ENCODE data around the gene SCOC.

SCOC gene

DNA sequence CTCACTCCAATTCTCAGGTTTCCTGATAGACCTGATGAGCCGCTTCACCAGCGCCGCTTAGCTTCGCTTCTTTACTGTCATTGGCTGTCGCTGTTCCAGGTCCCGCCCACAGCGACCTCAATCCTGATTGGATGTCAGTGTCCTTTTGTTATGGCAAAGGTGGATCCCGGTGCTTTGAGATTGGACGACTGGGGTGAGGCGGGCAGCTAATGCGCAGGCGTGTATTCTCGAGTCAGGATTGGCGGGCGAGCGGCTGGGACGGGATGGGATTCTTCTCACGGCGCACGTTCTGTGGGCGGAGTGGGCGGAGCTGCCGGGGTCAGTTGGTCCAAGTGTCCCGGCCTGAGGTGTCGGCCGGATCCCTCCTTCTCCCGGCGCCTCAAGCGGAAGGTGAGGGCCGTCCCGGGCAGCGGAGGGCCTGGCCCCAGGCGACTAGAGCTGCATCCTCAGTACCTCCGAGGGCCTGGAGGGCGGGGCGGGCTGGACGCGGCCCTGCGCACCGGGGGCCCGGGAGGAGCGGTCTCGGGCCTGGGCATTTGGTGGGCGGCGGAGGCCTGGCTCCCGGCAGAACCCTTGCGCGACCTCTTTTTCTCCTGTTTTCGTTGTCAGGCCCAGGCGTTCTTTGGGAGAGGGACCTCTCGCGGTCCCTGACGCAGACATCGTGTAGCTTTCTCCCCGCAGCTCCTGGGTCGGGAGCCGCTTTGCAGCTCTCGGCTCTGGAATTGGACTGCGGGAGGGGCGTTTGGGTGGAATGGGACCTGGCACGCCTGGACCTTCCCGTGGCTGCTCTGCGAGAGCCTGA is at the start of gene SCOC:
SCOC (plus strand) TSS at position 319 of the 802 bp plus-strand sequence. CDS start 5,525 bp downstream, outside the sequence.
- no peaks in the 10 kb centered on the region for H3K9me3 ChIP-seq
- no peaks in the 10 kb centered on the region for H3K27me3 ChIP-seq
- DNase-seq = peak; percentile 100
- peaks cover 0 to 38% (median 24%) of the 10 kb centered on the region in 4 donors for H3K4me1 ChIP-seq
- intact Hi-C loops (cut with DNase I; ENCODE audit: low total_unique reads) = loop anchor here (10.0 kb wide), 1 partner anchor 151 kb away; the partner anchor contains the start of gene ELMOD2
- H3K27ac ChIP-seq = peak within 1 kb of the TSS; percentile 93 to 98
- no peaks in the 10 kb centered on the region for H3K36me3 ChIP-seq
- H3K4me3 ChIP-seq = peak within 1 kb of the TSS; percentile 96 to 98
- TF ChIP-seq, protein P1, sequence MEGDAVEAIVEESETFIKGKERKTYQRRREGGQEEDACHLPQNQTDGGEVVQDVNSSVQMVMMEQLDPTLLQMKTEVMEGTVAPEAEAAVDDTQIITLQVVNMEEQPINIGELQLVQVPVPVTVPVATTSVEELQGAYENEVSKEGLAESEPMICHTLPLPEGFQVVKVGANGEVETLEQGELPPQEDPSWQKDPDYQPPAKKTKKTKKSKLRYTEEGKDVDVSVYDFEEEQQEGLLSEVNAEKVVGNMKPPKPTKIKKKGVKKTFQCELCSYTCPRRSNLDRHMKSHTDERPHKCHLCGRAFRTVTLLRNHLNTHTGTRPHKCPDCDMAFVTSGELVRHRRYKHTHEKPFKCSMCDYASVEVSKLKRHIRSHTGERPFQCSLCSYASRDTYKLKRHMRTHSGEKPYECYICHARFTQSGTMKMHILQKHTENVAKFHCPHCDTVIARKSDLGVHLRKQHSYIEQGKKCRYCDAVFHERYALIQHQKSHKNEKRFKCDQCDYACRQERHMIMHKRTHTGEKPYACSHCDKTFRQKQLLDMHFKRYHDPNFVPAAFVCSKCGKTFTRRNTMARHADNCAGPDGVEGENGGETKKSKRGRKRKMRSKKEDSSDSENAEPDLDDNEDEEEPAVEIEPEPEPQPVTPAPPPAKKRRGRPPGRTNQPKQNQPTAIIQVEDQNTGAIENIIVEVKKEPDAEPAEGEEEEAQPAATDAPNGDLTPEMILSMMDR (IDR thresholded peaks at IDR 0.05) = no peak

DNA sequence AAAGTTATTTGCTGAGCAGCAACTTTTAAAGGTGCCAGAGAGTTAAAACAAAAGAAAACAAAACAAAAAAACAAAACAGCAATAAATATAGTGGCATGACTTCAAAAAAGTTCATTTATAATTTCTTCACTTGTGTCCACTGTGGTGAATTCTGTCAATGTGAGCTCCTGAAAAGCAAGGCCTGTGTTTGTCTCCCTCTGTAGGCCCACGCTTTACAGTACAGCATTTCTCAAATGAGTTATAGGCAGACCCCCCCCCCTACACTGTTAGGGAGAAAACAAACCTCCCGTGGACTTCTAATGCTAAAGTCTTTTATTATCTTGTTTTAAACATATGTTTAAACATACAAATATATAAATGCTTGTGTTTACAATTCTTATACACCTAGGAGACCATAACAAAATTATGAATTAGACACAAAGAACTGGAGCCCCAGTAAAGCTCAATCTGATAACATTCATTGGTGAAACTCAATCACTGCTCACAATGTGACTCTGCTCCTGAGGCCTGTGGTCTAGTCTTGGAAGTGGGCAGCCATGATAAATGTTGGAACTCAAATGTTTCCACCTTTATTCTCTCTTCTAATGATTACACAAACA is 47.0 kb upstream of the SCOC start:
- TF ChIP-seq, protein P1 (IDR thresholded peaks at IDR 0.05) = peak; percentile 65 to 67
- Histone ChIP-seq H3K36me3 (no peaks in the 10 kb centered on the region), H3K9me3 (no peaks in the 10 kb centered on the region), H3K4me1 (no peaks in the 10 kb centered on the region), H3K27ac (no peak overlapping the region), H3K27me3 (no peaks in the 10 kb centered on the region), H3K4me3 (no peak overlapping the region)
- DNase-seq = no peak
- intact Hi-C loops (cut with DNase I; ENCODE audit: low total_unique reads) = loop anchor here (10.0 kb wide), 1 partner anchor 72 kb away; no protein-coding TSS in a partner anchor

DNA sequence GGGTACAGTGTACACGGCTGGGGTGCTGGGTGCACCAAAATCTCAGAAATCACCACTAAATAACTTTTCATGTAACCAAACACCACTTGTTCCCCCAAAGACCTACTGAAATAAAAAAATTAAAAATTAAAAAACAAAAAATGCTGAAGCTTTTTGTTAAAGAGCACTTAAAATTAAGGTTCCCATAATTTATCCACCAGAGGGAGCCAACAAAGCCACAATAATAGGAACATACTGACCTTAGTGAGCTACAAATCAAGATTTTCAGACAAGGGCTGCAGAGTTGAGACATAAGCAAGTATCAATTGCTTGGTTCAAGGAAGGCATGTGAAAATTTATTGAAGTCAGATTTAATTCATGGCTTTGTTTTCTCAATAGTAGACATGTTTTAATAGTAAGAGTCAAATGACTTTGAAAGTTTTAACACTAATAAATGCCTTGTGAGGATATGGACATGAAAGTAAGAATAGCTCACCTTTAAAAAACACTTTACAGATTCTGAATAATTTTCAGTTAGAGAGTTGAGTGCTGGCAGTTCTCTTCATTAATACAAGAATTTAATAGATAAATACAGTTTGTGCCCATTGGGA is 43.0 kb upstream of the SCOC start:
- no peak overlapping the region for H3K4me3 ChIP-seq
- intact Hi-C loops (cut with DNase I; ENCODE audit: low total_unique reads) = no loop called here
- no peak overlapping the region for H3K27ac ChIP-seq
- DNase-seq = no peak
- no peaks in the 10 kb centered on the region for H3K9me3 ChIP-seq
- no peaks in the 10 kb centered on the region for H3K27me3 ChIP-seq
- H3K36me3 ChIP-seq = no peaks in the 10 kb centered on the region
- TF ChIP-seq, protein P1 (IDR thresholded peaks at IDR 0.05) = peak in 1 of 2 experiments; percentile 28
- H3K4me1 ChIP-seq = no peaks in the 10 kb centered on the region

DNA sequence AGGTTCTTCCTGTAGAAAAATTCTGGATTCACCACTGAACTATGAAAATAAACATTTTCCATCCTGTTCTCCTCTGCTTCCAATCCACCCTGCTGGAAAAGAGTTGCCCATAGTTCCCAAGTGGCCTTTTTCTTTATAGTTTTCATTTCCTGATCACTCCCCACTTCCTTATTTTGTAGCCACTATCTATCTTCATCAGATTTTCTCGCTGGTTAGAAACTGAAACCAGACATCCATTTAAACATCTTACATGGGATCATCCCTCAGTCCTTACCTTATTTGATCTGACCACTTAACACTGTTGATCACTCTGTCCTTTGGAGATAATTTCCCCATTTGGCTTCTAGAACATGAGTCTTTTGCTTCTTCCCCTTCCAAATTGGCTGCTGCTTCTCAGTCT is 42.2 kb upstream of the SCOC start:
- Histone ChIP-seq H3K27me3 (no peaks in the 10 kb centered on the region), H3K27ac (no peak overlapping the region), H3K4me3 (no peak overlapping the region), H3K9me3 (no peaks in the 10 kb centered on the region), H3K36me3 (no peaks in the 10 kb centered on the region), H3K4me1 (no peaks in the 10 kb centered on the region)
- intact Hi-C loops (cut with DNase I; ENCODE audit: low total_unique reads) = no loop called here
- TF ChIP-seq, protein P1 (IDR thresholded peaks at IDR 0.05) = no peak
- no peak for DNase-seq

DNA sequence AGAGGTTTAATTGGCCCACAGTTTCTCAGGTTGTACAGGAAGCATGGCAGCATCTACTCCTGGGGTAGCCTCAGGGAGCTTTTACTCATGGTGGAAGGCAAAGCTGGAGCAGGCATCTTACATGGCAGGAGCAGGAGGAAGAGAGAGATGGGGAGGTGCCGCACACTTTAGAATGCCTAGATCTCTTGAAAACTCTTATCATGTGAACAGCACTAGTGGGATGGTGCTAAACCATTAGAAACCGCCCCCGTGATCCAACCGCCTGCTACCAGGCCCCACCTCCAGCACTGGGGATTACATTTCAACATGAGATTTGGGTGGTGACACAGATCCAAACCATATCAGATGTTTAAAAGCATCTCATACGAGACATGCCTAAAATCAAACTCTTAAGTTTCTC is 41.6 kb upstream of the SCOC start:
- TF ChIP-seq, protein P1 (IDR thresholded peaks at IDR 0.05) = no peak
- Histone ChIP-seq H3K27me3 (no peaks in the 10 kb centered on the region), H3K4me1 (no peaks in the 10 kb centered on the region), H3K27ac (no peak overlapping the region), H3K9me3 (no peaks in the 10 kb centered on the region), H3K36me3 (no peaks in the 10 kb centered on the region), H3K4me3 (no peak overlapping the region)
- intact Hi-C loops (cut with DNase I; ENCODE audit: low total_unique reads) = no loop called here
- DNase-seq = no peak
